Activated CD4-positive, alpha-beta T cell treated with anti-CD3 and anti-CD28 coated beads, Interleukin-2, amount 50 U/mL, for 16 hours (primary cell): ENCODE measurements around the gene BCCIP.

Experiments
- DNase-seq: peaks from one replicate; pipeline ENCODE4 v3.0.0-alpha.2; 2020

BCCIP gene

GRCh38 chr10:125822878-125823662 lies at the start of gene BCCIP, which contains the start of gene UROS:
Gene BCCIP, plus strand, starts transcription at chr10:125823546. Its CDS starts 12 bp downstream, at chr10:125823558.
Gene UROS, minus strand, starts transcription at chr10:125823258. Its CDS starts 6,759 bp downstream, at chr10:125816499.
- DNase-seq = peak; percentile 89

DNA sequence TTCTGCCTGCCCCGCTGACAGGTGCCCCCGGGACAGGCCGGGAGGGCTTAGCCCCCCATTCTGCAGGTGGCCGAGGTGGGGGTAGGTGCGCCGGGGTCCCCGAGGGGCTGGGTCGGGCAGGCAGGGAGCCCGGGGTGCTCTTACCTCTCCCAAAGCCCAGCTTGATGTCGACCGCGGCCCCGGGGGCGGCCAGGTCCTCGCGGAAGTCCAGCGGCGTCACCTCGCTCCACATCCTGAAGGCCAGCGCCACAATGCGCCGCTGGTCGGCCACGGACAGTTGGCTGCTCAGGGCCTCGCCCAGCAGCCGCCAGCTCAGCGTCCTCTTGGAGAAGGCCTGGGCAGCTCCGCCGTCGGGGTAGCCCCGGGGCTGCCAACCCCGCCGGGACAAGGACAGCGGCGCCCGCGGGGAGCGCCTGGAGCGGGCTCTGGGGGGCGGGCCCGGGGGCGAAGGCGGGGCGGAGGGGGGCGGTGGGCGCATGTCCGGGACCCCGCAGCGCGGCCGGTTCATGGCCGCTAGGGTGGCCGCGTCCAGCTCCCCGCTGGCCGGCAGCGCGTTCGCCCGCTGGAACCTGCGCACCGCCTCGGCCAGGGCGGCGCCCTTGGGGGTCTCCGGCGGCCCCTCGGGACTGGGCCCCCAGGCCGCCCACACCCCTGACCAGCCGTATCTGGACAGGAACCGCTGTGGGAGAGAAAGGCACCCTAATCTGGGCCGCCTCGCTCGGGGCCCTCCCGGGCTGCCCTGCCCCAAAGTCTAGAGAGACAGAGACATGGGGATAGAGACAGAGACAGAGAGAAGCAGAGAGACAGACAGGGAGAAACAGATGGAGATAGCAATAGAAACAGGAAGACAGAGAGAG lies 49.4 kb upstream of the BCCIP start:
- no peak for DNase-seq

DNA sequence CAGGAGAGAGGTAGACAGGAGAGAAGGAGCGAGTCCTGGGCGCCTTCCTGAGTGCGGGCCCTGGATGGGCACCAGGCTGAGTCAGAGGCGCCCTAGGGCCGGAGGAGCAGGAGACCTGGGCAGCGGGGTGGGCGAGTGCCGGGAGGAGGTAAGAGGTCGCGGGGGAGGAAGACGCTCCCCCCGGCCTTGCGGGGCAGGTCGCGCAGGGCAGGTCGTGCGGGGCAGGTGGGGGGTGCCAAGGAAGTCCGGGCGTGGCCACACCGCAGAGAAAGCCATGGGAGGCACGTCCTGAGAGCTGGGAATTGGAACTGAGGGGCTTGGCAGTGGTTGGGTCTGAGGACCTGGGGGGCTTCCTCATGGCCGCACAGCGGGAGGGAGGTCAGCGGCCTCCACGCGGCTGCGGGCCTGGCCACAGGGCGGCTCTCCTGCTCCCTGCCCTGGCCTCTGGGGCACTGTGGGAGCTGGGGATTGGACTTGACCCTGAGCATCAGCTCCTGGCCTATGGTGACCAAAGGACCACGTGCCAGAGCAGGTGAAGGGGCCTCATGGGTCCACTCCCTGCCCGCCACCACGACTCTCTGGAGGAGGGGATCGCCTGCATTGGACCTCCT lies 48.7 kb upstream of the BCCIP start:
- no peak for DNase-seq

GRCh38 chr10:125775491-125776106 lies 47.7 kb upstream of the BCCIP start, which contains the start of gene MMP21:
Gene MMP21, minus strand, starts transcription at chr10:125775821. Its CDS starts 0 bp downstream, at chr10:125775821.
- no peak for DNase-seq

DNA sequence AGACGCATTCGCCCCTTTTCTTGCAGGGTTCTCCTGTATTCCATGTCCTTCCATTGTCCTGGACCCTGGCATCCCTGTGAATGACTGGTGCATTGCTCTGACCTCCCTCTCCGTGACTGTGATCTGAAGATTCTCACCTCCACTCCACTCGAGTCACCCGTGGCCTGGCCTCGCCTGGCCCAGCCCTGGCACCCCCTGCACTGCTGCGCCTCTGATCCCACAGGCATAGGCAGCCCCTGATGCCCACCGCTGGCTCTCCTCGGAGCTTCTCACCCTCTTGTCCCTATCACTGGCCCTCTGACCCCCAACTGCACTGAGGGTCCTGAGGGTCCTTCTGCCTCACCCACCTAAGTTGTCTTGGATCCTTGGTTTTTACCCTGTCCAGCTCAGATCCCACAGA lies 45.5 kb upstream of the BCCIP start:
- DNase-seq = no peak

DNA sequence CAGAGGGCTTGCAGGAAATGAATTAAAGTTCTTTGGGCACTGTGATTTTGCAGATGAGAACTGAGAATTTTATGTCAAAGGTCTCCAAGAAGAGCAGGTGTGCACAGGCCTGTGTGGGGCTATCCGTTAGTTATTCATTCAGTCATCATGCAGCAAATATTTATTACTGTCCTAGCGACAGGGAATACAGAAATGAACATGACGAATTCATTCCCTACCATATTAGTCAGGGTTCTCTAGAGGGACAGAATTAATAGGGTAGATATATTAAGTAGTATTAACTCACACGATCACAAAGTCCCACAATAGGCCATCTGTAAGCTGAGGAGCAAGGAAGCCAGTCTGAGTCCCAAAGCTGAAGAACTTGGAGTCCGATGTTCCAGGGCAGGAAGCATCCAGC lies 44.8 kb upstream of the BCCIP start:
- no peak for DNase-seq

- DNase-seq = no peak
These were observed 43.7 kb upstream of the BCCIP start for GRCh38 chr10:125779403-125780327.

DNA sequence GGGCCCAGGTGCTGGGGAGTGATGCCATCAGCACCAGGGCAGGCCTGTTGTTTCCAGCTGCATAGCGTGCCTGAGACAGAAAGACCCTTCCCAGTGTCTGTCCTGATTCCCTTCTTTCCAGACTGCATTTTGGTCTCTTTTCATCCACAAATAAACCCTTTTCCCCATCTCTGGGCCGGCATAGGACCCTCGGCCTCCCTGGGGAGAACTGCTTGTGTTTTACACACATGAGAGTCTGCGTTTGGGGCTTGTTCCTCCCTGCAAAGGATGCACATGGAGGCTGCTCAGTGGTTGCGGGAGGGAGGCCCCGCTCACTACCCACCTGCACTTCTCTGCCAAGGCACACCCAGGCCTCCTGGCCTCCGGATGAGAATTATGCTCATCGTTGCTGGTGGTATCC lies 42.0 kb upstream of the BCCIP start:
- DNase-seq = no peak

- no peak for DNase-seq
These were observed 41.3 kb upstream of the BCCIP start for GRCh38 chr10:125782054-125782453.

DNA sequence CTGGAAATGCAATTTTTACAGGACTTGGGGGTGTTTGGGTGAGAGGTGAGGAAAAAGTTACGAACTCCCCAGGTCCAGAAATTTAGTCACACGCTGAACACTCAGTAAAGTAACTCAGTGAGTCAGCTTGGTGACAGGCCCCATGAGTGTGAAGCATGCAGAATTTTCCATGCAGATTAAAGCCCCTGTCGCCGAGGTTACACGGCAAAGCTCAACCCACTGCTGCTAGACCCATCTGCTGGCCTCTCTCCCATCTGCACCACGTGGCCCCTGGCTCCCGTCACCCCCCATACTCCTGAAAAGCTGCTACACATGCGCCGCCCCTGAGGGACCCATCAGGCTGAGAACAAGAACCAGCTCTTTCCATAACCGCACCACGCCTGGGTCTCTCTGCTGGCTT lies 40.7 kb upstream of the BCCIP start:
- DNase-seq = no peak

- no peak for DNase-seq
These were observed 39.9 kb upstream of the BCCIP start for GRCh38 chr10:125783408-125783807.

- no peak for DNase-seq
These were observed 39.4 kb upstream of the BCCIP start for GRCh38 chr10:125783957-125784356.

GRCh38 chr10:125785791-125786190 lies 37.6 kb upstream of the BCCIP start:
- DNase-seq = no peak

DNA sequence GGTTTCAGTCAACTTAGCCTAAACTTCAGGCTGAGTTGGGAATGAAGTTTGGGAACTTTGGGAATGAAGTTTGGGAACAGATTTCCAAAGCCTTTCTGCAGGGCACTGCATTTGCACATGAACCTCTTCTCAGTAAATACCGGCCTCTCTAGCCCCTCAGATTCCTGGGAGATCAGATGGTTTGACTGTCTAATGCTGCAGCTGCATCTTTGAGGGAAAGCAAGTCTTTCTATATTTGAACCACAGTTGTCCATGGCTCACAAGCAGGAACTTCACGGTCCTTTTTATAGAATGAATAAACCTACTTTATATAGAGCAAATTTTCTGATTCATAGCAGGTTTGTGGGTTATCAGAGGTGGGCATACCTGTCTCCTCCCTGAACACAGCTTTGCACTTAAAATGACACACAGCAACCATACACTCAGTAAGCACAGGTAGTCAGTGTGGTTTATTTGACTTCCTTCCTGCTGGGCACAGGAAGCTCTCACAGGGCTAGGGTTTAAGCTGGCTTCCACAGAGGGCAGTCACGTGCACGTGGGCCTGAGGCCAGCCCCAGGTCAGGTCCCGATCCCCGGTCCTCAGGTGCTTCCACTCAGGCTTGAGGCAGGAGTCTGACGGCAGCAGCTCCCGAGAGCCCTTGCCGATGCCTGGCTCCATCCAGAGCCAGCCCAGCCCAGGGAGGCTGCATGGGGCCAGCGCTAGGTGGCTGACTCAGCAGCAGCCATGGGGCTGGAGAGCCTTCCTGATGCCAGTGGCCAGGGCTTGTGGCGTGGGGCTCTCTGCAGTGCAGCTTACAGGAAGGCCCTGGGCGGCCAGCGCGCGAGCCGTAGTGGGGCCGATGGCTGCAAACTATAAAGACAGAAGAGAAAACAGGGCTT lies 35.0 kb upstream of the BCCIP start:
- DNase-seq = peak; percentile 8

GRCh38 chr10:125792342-125793300 lies 30.7 kb upstream of the BCCIP start:
- no peak for DNase-seq

- DNase-seq = no peak
These were observed 28.2 kb upstream of the BCCIP start for GRCh38 chr10:125795128-125795527.

DNA sequence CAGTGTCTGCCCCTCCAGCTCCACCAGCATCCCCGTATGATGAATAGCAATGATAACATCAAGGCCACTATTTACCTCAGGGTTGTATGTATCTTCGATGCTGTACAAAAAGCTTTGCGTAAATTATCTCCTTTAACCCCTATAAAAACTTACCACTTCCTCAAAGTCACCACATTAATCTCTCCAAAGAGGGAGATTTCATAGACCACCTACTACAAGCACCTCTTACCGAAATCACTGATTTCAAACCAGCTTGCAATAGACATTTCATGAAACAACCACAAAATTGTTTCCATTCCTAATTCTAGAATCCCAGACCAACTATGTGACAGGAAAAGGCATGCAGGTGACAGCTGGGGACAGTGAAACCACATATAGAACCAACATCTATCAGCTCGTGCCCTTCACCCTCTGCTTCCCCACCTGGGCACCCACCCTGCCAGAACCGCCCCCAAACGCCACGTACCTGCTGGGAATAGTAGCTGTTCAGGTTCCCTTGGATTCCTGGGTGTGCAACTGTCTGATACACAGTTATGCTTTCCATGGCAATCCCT lies 27.6 kb upstream of the BCCIP start:
- no peak for DNase-seq

DNA sequence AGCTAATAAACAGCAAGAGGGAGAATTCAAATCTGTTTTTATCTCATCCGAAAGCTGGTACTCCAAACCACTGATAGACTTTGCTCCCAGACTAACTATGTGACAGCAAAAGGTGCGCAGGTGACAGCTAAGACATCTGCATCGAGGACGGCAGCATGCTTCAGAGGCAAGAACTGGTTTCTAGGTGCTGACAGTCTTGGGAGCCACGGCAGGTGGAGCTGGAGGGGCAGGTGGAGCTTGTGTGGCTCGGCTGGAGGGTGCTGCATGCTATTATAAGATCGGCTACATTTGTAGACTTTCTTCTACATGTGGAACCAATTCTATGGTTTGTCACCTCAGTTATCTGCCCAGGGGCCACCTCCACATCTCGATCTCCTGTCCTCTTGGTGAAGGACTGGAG lies 25.9 kb upstream of the BCCIP start:
- DNase-seq = no peak

- no peak for DNase-seq
These were observed 25.2 kb upstream of the BCCIP start for GRCh38 chr10:125797994-125798662.
